CD8-positive, alpha-beta memory T cell (primary cell): ENCODE data around the gene OR5D14. TPM values are rescaled to one million over a fixed set of nuclear protein-coding genes. Genes with fewer than 3 reads are reported as not detected.

Experiments
- CTCF ChIA-PET: fragments of 350-600 bp; sonication (Branson Sonifier 250); formaldehyde crosslinking; loops from one replicate; lab custom pipeline; 2021; ENCODE audit warnings: antibody characterized with exemption; lab: Charles Lee
- POLR2A ChIA-PET: fragments of 350-600 bp; sonication (Branson Sonifier 250); formaldehyde crosslinking; loops from one replicate; lab custom pipeline; 2021; ENCODE audit warnings: antibody characterized with exemption; lab: Charles Lee
- DNase-seq, 5 donors: peaks; one replicate each; pipeline versions ENCODE4 v3.0.0 to v3.0.0-alpha.2; 2020 to 2022; ENCODE audit warnings: mixed read lengths in 1 of 5
- H3K27ac ChIP-seq: one replicate; pipeline ENCODE4 v1.7.0; 2013; ENCODE audit warnings: low read depth, mild to moderate bottlenecking, low read length, moderate library complexity
- H3K27me3 ChIP-seq: 2 replicates; pipeline ENCODE4 v1.7.0; 2013; ENCODE audit warnings: low read length, mild to moderate bottlenecking; ENCODE audit not compliant: insufficient read depth, poor library complexity, severe bottlenecking
- H3K36me3 ChIP-seq: 2 replicates; pipeline ENCODE4 v1.7.0; 2013; ENCODE audit warnings: mild to moderate bottlenecking, low read length, moderate library complexity; ENCODE audit not compliant: insufficient read depth
- H3K4me1 ChIP-seq: 2 replicates; pipeline ENCODE4 v1.7.0; 2013; ENCODE audit warnings: mild to moderate bottlenecking, low read length, moderate library complexity; ENCODE audit not compliant: insufficient read depth
- H3K4me3 ChIP-seq: 2 replicates; pipeline ENCODE4 v1.7.0; 2013; ENCODE audit warnings: mild to moderate bottlenecking, low read length
- H3K9me3 ChIP-seq: 2 replicates; pipeline ENCODE4 v1.7.0; 2013; ENCODE audit warnings: mild to moderate bottlenecking, low read length
- H3K27ac Mint-ChIP-seq, 8 donors: one replicate each; pipeline ENCODE4 v1.8.0; 2020 to 2021; ENCODE audit warnings: mixed read lengths in 8 of 8, mild to moderate bottlenecking in 6 of 8, inconsistent platforms in 3 of 8, moderate library complexity in 3 of 8
- H3K27me3 Mint-ChIP-seq, 2 donors: one replicate each; pipeline ENCODE4 v1.8.0; 2020 to 2021; ENCODE audit warnings: mixed read lengths in 2 of 2, mild to moderate bottlenecking in 1 of 2, moderate library complexity in 1 of 2
- H3K36me3 Mint-ChIP-seq, 3 donors: one replicate each; pipeline ENCODE4 v1.8.0; 2020 to 2021; ENCODE audit warnings: mixed read lengths in 3 of 3, inconsistent platforms in 1 of 3, mild to moderate bottlenecking in 1 of 3
- H3K4me1 Mint-ChIP-seq, 3 donors: one replicate each; pipeline ENCODE4 v1.8.0; 2020 to 2021; ENCODE audit warnings: mixed read lengths in 3 of 3, inconsistent platforms in 1 of 3, mild to moderate bottlenecking in 1 of 3
- H3K4me3 Mint-ChIP-seq, 7 donors: one replicate each; pipeline ENCODE4 v1.8.0; 2020 to 2021; ENCODE audit warnings: mixed read lengths in 7 of 7, mild to moderate bottlenecking in 6 of 7, moderate library complexity in 4 of 7, inconsistent platforms in 2 of 7
- H3K9me3 Mint-ChIP-seq, 5 donors: one replicate each; pipeline ENCODE4 v1.8.0; 2020 to 2022; ENCODE audit warnings: mixed read lengths in 5 of 5, mild to moderate bottlenecking in 3 of 5, moderate library complexity in 2 of 5, inconsistent platforms in 1 of 5
- polyA plus RNA-seq: library from polyadenylated mRNA; unstranded; fragments of 300-500 nt; fragmentation: Illumina TruSeq; gene quantifications from one replicate; pipeline ENCODE4 v1.2.3, GENCODE V29; 2021
- total RNA-seq, 2 experiments: library from RNA; stranded (reverse); gene quantifications; one replicate each; pipeline ENCODE4 v1.2.3, GENCODE V29; 2021

The OR5D14 gene
- total and polyA plus RNA-seq, 3 experiments from 2014 or later, result not detected

DNA sequence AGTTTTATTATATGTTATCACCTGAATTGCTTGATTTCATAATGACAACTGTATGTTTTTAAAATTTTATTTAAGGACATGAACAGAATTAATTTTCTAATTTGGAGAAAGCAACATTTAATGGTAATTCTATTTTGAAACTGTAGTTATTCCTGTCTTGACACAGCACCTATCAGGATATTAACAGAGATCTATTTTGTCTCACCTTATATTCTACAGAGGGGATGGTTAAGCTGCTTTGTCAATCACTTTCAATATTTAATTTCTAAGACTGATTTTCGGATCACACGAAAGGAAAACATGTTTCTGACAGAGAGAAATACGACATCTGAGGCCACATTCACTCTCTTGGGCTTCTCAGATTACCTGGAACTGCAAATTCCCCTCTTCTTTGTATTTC lies 43.1 kb downstream of the OR5D14 start, which contains the start of gene OR5D16:
TSS of gene OR5D16 (plus strand) at position 301 of the 400 bp plus-strand sequence. CDS start at position 301, 0 bp downstream.
- H3K9me3 ChIP-seq, result no peaks in the 10 kb centered on the region
- no peaks in the 10 kb centered on the region for H3K4me1 Mint-ChIP-seq
- H3K27ac Mint-ChIP-seq, result no peak within 1 kb of the TSS
- H3K36me3 ChIP-seq, result no peaks in the 10 kb centered on the region
- no peak within 1 kb of the TSS for H3K4me3 ChIP-seq
- no peak for DNase-seq
- no peaks in the 10 kb centered on the region for H3K27me3 ChIP-seq
- no peaks in the 10 kb centered on the region for H3K4me1 ChIP-seq
- peaks cover 12 to 33% (median 17%) of the 10 kb centered on the region in 5 donors for H3K9me3 Mint-ChIP-seq
- H3K27ac ChIP-seq, result no peak within 1 kb of the TSS
- ChIA-PET CTCF (no interaction called here), POLR2A (no interaction called here)
- no peaks in the 10 kb centered on the region for H3K27me3 Mint-ChIP-seq
- no peak within 1 kb of the TSS for H3K4me3 Mint-ChIP-seq
- H3K36me3 Mint-ChIP-seq, result no peaks in the 10 kb centered on the region

Other genes with a start within 250 kb of the OR5D14 start
- gene OR4C15, start 241.1 kb upstream of the OR5D14 start, total RNA-seq, result not detected
- gene OR4C15, start 241.1 kb upstream of the OR5D14 start, polyA plus RNA-seq, result not detected
- gene OR4C16, start 223.4 kb upstream of the OR5D14 start, total RNA-seq, result not detected
- gene OR4C16, start 223.4 kb upstream of the OR5D14 start, polyA plus RNA-seq, result not detected
- gene OR4C11, start 187.9 kb upstream of the OR5D14 start, total RNA-seq, result not detected
- gene OR4C11, start 187.9 kb upstream of the OR5D14 start, polyA plus RNA-seq, result not detected
- not detected for gene OR4P4, start 160.4 kb upstream of the OR5D14 start, total RNA-seq
- gene OR4P4, start 160.4 kb upstream of the OR5D14 start, polyA plus RNA-seq, result not detected
- gene OR4S2, start 147.2 kb upstream of the OR5D14 start, total RNA-seq, result not detected
- not detected for gene OR4S2, start 147.2 kb upstream of the OR5D14 start, polyA plus RNA-seq
- not detected for gene OR4C6, start 133.4 kb upstream of the OR5D14 start, total RNA-seq
- gene OR4C6, start 133.4 kb upstream of the OR5D14 start, polyA plus RNA-seq, result not detected
- not detected for gene OR5D13, start 22.1 kb upstream of the OR5D14 start, total RNA-seq
- not detected for gene OR5D13, start 22.1 kb upstream of the OR5D14 start, polyA plus RNA-seq
- gene OR5L1, start 15.8 kb downstream of the OR5D14 start, total RNA-seq, result not detected
- gene OR5L1, start 15.8 kb downstream of the OR5D14 start, polyA plus RNA-seq, result not detected
- not detected for gene OR5D18, start 24.1 kb downstream of the OR5D14 start, total RNA-seq
- gene OR5D18, start 24.1 kb downstream of the OR5D14 start, polyA plus RNA-seq, result not detected
- not detected for gene OR5L2, start 31.7 kb downstream of the OR5D14 start, total RNA-seq
- gene OR5L2, start 31.7 kb downstream of the OR5D14 start, polyA plus RNA-seq, result not detected
- not detected for gene OR5D16, start 43.2 kb downstream of the OR5D14 start, total RNA-seq
- gene OR5D16, start 43.2 kb downstream of the OR5D14 start, polyA plus RNA-seq, result not detected
- not detected for gene TRIM51, start 87.7 kb downstream of the OR5D14 start, total RNA-seq
- gene TRIM51, start 87.7 kb downstream of the OR5D14 start, polyA plus RNA-seq, result not detected
- not detected for gene OR5W2, start 119.0 kb downstream of the OR5D14 start, total RNA-seq
- not detected for gene OR5W2, start 119.0 kb downstream of the OR5D14 start, polyA plus RNA-seq
- gene OR5I1, start 140.8 kb downstream of the OR5D14 start, total RNA-seq, result not detected
- not detected for gene OR5I1, start 140.8 kb downstream of the OR5D14 start, polyA plus RNA-seq
- gene OR10AG1, start 174.4 kb downstream of the OR5D14 start, total RNA-seq, result not detected
- gene OR10AG1, start 174.4 kb downstream of the OR5D14 start, polyA plus RNA-seq, result not detected
- gene OR5F1, start 199.1 kb downstream of the OR5D14 start, total RNA-seq, result not detected
- not detected for gene OR5F1, start 199.1 kb downstream of the OR5D14 start, polyA plus RNA-seq
- gene OR5AS1, start 232.1 kb downstream of the OR5D14 start, total RNA-seq, result not detected
- not detected for gene OR5AS1, start 232.1 kb downstream of the OR5D14 start, polyA plus RNA-seq